Stimulated activated CD4-positive, alpha-beta T cell treated with anti-CD3 and anti-CD28 coated beads, TNF-alpha, amount 100 ng/mL, for 24 hours (primary cell): ENCODE data around the gene PDZRN4.
"Not testable (repeated sequence)": the region's sequence is repeated elsewhere in the genome, so short reads cannot be mapped to it uniquely, and the experiment has no call there.

Experiments
- DNase-seq, 3 experiments: peaks; one replicate each; pipeline ENCODE4 v3.0.0-alpha.2; 2020; ENCODE audit warnings: low read depth in 3 of 3

Gene PDZRN4

DNA sequence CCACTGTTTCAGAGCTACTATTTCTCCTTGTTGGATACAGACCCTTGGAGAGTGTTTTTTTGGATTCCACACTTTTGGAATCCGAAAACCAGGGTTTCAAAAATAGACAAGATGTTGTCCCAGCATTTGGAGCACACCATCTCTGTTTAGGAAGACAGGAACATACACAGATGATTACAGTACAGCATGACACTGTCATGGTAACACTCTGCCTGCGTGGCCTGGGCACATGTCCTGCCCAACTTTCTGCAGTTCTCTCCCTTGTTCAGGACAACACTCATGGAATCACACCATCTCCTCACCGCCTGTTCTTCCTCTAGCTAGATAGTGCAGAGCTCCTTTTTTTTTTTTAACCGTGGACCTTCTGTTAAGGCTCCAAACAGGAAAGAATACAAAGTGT is 369.2 kb downstream of the PDZRN4 start:
- DNase-seq = no peak

- DNase-seq = no peak
These were observed 370.6 kb downstream of the PDZRN4 start for GRCh38 chr12:41558671-41559070.

DNA sequence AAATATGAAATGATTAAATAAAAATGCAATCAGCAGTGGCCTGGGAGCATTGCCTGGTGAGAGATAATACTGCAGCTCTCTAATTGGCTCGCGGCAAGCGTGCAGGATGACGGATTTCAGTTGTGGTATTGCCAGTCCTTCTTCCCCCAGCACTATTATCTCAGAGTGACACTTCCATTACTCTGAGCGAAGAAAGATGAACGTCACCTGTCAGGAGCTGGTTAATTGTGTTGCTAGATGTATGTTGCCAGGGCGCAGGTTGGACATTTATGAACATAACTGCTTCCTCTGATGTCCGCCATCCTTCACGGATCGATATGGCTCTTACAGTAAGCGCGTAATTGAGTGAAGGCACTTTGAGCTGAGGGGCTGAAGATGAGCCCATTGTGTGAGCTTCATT is 374.9 kb downstream of the PDZRN4 start:
- DNase-seq = no peak

DNA sequence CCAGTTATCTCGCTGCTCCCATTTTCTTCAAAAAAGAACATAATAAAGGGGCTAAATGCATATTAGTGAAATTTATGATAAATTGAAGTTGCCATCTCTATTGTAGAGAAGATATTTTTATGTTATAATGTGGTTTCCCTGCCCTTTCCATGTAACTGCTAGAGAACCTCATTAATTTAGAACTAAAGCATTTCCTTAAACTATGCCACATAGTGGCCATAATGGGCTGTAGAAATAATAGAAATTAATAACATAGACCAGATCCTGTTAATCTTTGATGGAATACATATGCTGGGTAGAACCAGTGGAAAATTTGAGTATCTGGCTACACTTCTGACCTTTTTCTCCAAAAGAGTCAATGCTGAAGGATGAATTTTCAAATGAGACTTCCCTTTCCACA is 376.7 kb downstream of the PDZRN4 start:
- no peak for DNase-seq

DNA sequence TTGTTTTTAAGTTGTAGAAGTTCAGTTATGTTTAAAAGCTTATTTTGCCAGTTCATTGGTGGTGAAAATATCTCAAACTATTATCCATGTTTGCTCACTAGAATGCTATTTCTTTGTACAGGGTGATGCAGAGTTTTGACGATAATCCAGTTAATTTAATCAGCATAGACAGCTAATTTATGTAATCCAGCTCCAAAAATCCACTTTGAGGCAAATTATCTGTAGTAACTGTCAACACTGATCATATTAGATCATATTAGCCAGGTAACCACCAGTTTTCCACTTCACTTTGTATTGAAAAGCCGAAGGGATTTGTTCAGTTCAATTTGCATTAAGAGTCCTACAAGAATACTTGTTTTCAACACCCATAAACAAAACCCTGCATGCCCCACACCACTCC is 378.6 kb downstream of the PDZRN4 start:
- DNase-seq = no peak

DNA sequence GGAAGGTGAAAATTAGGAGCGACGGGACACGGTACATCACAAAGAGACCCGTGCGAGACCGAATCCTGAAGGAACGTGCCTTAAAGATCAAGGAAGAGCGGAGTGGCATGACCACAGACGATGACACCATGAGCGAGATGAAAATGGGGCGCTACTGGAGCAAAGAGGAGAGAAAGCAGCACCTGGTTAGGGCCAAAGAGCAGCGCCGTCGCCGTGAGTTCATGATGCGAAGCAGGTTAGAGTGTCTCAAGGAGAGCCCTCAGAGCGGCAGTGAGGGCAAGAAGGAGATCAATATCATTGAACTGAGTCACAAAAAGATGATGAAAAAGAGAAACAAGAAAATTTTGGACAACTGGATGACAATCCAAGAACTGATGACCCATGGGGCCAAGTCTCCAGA is 385.3 kb downstream of the PDZRN4 start:
- DNase-seq = no peak

DNA sequence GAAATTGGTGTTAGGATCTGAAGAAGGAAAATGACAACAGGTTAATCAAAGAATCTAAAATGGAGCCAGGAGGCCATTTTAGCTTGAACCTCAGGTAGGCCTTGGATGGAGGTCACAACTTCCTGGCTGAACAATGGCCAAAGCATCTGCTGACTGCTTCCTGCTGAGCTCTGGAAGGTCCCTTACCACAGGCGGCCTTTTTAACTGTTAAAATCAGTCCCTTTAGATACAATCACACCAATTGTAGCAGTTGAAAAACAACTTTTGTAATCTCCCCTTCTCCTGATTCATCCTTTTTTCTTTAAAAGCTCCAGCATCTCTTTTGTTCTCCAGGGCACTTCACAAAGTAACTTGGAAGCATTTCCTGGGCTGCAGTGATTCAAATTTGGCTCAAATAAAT is 388.8 kb downstream of the PDZRN4 start:
- no peak for DNase-seq

DNA sequence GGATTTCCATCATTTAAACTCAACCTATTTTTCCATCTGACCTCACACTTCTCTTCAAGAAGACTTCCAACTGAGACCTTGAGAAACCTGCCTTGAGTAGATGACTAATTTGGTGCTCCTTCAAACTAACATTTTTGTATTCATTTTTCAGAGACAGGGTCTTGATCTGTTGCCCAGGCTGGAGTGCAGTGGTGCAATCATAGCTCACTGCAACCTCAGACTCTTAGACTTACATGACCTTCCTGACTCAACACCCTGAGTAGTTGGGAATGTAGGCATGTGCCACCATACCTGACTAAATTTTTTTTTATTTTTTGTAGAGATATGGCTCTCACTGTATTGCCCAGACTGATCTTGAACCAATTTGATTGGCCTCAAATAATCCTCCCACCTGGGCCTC is 389.9 kb downstream of the PDZRN4 start:
- DNase-seq = no peak

GRCh38 chr12:41585784-41586183 is 397.7 kb downstream of the PDZRN4 start:
- no peak for DNase-seq

DNA sequence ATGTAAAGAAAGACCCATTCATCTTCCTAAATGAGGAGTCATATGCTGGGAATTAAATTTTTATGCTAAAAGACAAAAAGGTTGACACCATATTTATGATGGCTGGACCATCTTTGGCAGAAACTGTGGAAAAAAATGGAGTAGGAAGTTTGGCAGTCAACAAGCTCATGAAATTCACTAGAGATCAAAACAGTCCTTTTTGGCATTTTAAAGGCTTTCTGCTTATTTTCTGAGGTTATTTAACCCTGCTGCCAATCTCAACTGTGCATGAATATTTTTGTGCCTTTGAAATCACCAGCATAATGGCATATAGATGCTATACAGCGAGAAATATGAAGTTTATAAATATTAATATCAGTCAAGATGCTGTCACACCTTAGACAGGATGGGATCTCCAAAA is 399.5 kb downstream of the PDZRN4 start:
- DNase-seq = no peak

- no peak for DNase-seq
These were observed 401.8 kb downstream of the PDZRN4 start for GRCh38 chr12:41589878-41590277.

DNA sequence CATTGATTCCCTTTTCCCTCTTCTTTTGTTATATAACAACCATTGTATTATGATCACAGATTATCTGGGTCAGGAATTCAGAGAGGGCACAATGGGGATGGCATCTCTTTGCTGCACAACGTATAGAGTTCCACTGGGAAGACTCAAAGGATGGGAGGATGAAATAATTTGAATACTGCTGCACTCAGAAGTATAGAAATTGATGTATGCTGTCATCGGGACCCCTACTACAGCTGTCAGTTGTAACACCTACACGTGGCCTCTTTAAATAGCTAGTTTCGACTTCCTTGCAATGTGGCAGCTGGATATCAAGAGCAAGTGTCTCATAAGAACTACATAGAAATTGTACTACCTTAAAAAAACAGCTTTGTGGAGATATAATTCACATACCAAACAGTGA is 408.1 kb downstream of the PDZRN4 start:
- DNase-seq = no peak

GRCh38 chr12:41604830-41605229 is 416.7 kb downstream of the PDZRN4 start:
- DNase-seq = no peak

GRCh38 chr12:41605545-41606305 is 417.6 kb downstream of the PDZRN4 start:
- DNase-seq = no peak

DNA sequence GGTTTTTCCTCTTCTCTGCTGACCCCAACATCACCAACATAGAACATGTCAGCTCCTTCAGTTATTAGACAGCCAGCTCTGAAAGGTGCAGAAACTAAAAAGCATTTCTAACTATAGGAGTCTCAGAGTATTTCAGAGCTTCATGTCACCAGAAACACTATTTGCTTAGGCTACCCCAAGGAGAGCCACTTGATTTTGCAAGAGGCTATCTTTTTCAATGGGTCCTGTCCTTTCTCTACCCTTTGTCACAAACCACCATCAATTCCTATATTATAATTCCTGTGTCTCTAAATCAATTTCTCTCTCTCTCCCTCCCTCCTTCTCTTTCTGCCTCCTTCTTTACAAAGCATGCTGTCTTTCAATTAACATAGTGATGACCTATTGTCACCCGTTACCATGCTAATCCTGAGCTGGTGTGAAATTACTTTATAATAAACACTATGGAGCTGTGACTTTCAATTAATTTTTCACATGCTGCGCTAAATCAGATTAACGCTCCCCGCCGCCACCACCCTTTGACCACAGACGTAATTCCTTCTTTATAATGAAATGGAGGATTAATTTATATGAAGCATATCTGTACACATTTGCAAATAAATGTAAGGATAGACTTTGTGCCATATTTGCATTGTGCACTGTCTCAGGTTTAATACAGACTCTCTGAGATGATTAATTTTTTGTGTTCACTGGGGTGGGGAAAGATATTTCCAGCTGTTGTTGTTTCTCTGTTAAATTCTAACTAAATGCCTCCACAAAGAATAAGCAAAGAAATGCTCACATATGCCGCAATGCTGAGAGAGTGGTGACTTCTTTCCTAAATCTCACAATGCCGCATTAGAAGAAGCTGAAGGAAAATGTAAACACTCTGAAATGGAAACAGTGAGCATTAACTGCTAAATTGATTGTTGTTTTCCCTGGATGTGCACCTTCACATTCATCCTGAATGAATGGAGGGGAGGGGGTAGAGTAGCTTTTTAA is 418.6 kb downstream of the PDZRN4 start:
- no peak for DNase-seq

- no peak for DNase-seq
These were observed 424.9 kb downstream of the PDZRN4 start for GRCh38 chr12:41612892-41613557.

DNA sequence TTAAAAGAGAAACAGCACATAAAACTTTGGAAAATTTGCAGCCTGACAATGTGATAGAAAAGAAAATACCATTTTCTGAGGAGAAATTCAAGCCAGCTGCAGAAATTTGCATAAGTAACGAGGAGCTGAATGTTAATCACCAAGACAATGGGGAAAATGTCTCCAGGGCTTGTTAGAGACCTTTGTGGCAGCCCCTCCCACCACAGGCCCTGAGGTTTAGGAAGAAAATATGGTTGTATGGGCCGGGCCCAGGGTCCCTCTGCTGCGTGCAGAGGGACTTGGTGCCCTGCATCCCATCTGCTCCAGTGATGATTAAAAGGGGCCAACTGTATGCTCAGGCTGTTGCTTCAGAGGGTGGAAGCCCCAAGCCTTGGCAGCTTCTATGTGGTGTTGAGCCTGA is 427.1 kb downstream of the PDZRN4 start:
- not testable (repeated sequence) for DNase-seq

DNA sequence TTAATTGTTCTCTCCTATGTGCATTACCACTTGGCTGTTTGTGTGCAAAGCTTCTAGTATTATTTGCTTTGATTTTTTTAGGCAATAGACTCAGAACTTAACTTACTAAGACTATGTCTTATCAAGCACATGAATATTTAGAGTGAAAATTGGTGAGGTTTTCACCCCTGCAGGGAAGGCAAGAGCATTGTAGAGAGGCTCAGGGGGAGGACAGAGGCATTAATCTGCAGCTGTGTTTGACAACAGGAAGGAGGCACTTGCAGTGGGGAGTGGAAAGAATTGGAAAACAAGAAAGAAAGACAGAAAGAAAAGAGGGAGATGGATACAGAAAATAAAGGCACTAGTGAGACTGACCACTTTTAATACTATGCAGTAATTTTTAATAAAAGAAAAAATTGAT is 431.6 kb downstream of the PDZRN4 start:
- DNase-seq = no peak

- no peak for DNase-seq
These were observed 433.2 kb downstream of the PDZRN4 start for GRCh38 chr12:41621291-41621690.
